A549 (cell line): ENCODE results near the gene MME. TPM values are rescaled to one million over a fixed set of nuclear protein-coding genes. Genes with fewer than 3 reads are reported as not detected.

ENCODE experiments used
- ATAC-seq, 2 experiments: fragments of 200-7000 bp in 1 of 2; fragments of >200 bp in 1 of 2; cut with Nextera tagmentation in 1 of 2; cut with Tn5 transposase in 1 of 2; 3 replicates each; pipeline versions ENCODE4 v1.8.0 to v1.9.1; 2018 to 2020; ENCODE audit warnings: mild to moderate bottlenecking in 1 of 2, moderate library complexity in 1 of 2
- CTCF ChIA-PET: fragments of 300-600 bp; sonication (Branson Sonifier 250); formaldehyde crosslinking; extraction: SDS; loops from one replicate; lab custom pipeline; 2021; ENCODE audit warnings: antibody characterized with exemption, inconsistent platforms; lab: Yijun Ruan, JAX
- POLR2A ChIA-PET: fragments of 350-600 bp; formaldehyde crosslinking; extraction: SDS; loops from one replicate; lab custom pipeline; 2021; ENCODE audit warnings: antibody characterized with exemption, inconsistent platforms; lab: Yijun Ruan, JAX
- DNase-seq, 2 experiments: peaks; one replicate each; pipeline versions ENCODE4 v3.0.0 to v3.0.0-alpha.2; 2011 to 2016; ENCODE audit warnings: low read depth in 1 of 2, low spot score in 1 of 2
- FAIRE-seq: peaks from 2 replicates; lab custom pipeline; 2011; peaks lifted over from hg19 to GRCh38; lab: Jason Lieb, UNC
- H3K27ac ChIP-seq, 2 experiments: fragments of >200 bp; sonication (Bioruptor Twin); formaldehyde crosslinking; 3 replicates each; pipeline ENCODE4 v1.5.1; 2016 to 2017
- H3K4me1 ChIP-seq: fragments of >200 bp; sonication (Bioruptor Twin); formaldehyde crosslinking; 3 replicates; pipeline ENCODE4 v1.6.1; 2016
- H3K4me2 ChIP-seq: fragments of >200 bp; sonication (Bioruptor Twin); formaldehyde crosslinking; 3 replicates; pipeline ENCODE4 v1.6.1; 2016
- H3K4me3 ChIP-seq: fragments of >200 bp; sonication (Bioruptor Twin); formaldehyde crosslinking; 3 replicates; pipeline ENCODE4 v1.5.1; 2016
- H3K9me3 ChIP-seq: fragments of >200 bp; sonication (Bioruptor Twin); formaldehyde crosslinking; 3 replicates; pipeline ENCODE4 v1.6.1; 2016
- BCL3 ChIP-seq: fragments of >200 bp; sonication (Bioruptor Twin); formaldehyde crosslinking; IDR thresholded peaks from 3 replicates; pipeline ENCODE4 v1.6.1; 2016
- ELK1 ChIP-seq: fragments of 150-350 bp; IDR thresholded peaks from 2 replicates; pipeline ENCODE4 v1.6.1; 2014; ENCODE audit warnings: low read depth, mild to moderate bottlenecking, low read length
- FOXS1 ChIP-seq: fragments of 250-450 bp; sonication (Bioruptor Pico); IDR thresholded peaks from 2 replicates; pipeline ENCODE4 v1.5.0; 2020; ENCODE audit warnings: mild to moderate bottlenecking, moderate library complexity
- HEYL ChIP-seq: fragments of 250-450 bp; sonication (Bioruptor Pico); IDR thresholded peaks from 2 replicates; pipeline ENCODE4 v1.8.0; 2021; ENCODE audit warnings: mild to moderate bottlenecking, moderate library complexity
- HOXB13 ChIP-seq: fragments of 250-450 bp; sonication (Bioruptor Pico); IDR thresholded peaks from 2 replicates; pipeline ENCODE4 v1.5.0; 2020; ENCODE audit warnings: low read depth, mild to moderate bottlenecking, moderate library complexity
- JUN ChIP-seq, 2 experiments: fragments of >200 bp; sonication (Bioruptor Twin); formaldehyde crosslinking; IDR thresholded peaks; 2 replicates in 1 of 2; 3 replicates in 1 of 2; pipeline ENCODE4 v1.6.1; 2016 to 2017
- JUNB ChIP-seq: fragments of >200 bp; sonication (Bioruptor Twin); formaldehyde crosslinking; IDR thresholded peaks from 2 replicates; pipeline ENCODE4 v1.6.1; 2016
- MAFK ChIP-seq: fragments of 450-650 bp; IDR thresholded peaks from 2 replicates; pipeline ENCODE4 v1.6.1; 2014; ENCODE audit not compliant: partially characterized antibody
- MYC ChIP-seq: IDR thresholded peaks from 2 replicates; pipeline ENCODE4 v1.6.1; 2012; ENCODE audit warnings: mild to moderate bottlenecking, inconsistent platforms, low read length, improper control_type of control experiment, borderline replicate concordance
- NFE2L2 ChIP-seq: fragments of 150-350 bp; conservative IDR thresholded peaks from 2 replicates; pipeline ENCODE4 v1.6.1; 2014; ENCODE audit warnings: low read length
- PBX3 ChIP-seq: IDR thresholded peaks from 2 replicates; pipeline ENCODE4 v1.6.1; 2012
- RNF2 ChIP-seq: fragments of 200-600 bp; sonication (generic); IDR thresholded peaks from 2 replicates; pipeline ENCODE4 v1.6.1; 2016; ENCODE audit warnings: low read depth, mild to moderate bottlenecking, antibody characterized with exemption, moderate library complexity, borderline replicate concordance
- SMC3 ChIP-seq: fragments of >200 bp; sonication (Bioruptor Twin); formaldehyde crosslinking; IDR thresholded peaks from 3 replicates; pipeline ENCODE4 v1.6.1; 2018; ENCODE audit warnings: inconsistent platforms
- TFCP2L1 ChIP-seq: fragments of 250-450 bp; sonication (Bioruptor Pico); IDR thresholded peaks from 2 replicates; pipeline ENCODE4 v1.5.0; 2021; ENCODE audit warnings: mild to moderate bottlenecking
- ZC3H11A ChIP-seq: fragments of 450-650 bp; IDR thresholded peaks from 2 replicates; pipeline ENCODE4 v1.6.1; 2014; ENCODE audit warnings: antibody characterized with exemption, mild to moderate bottlenecking
- ZNF302 ChIP-seq: fragments of 250-450 bp; sonication (Bioruptor Pico); IDR thresholded peaks from 2 replicates; pipeline ENCODE4 v1.9.0; 2021; ENCODE audit warnings: inconsistent platforms, mild to moderate bottlenecking, moderate library complexity
- ZSCAN20 ChIP-seq: fragments of 250-450 bp; sonication (Bioruptor Pico); IDR thresholded peaks from 2 replicates; pipeline ENCODE4 v1.8.0; 2022; ENCODE audit warnings: mild to moderate bottlenecking, moderate library complexity
- WGBS: methylation state at CpG from one replicate; pipeline ENCODE4 v1.1.6; 2017; ENCODE audit errors: missing lambda C conversion rate; 5-methylcytosine and 5-hydroxymethylcytosine counted together
- polyA plus RNA-seq, 4 experiments: library from polyadenylated mRNA; depleted of rRNA in 3 of 4; stranded (reverse); fragments of >200 nt; fragmentation: RNase III in 1 of 4; extraction: RNeasy Plus Mini Kit Qiagen cat#74134 plus additional on column Dnase treatment in 1 of 4; gene quantifications; 2 replicates in 3 of 4; 3 replicates in 1 of 4; pipeline ENCODE4 v1.2.3, GENCODE V29; 2011 to 2017
- TF ChIP-seq, protein P1 (sequence below): fragments of 200-600 bp; sonication (generic); IDR thresholded peaks from 2 replicates; pipeline ENCODE4 v1.6.1; 2016; ENCODE audit warnings: antibody characterized with exemption, mild to moderate bottlenecking, moderate library complexity
- TF ChIP-seq, protein P2 (sequence below): fragments of >200 bp; sonication (Bioruptor Twin); formaldehyde crosslinking; IDR thresholded peaks from 3 replicates; pipeline ENCODE4 v1.5.1; 2016

Gene MME
- polyA plus RNA-seq, 2 of the 4 experiments (the other 2 are of a cell fraction) = not detected

GRCh38 chr3:155185631-155186071, 105.5 kb downstream of the MME start:
- no peak for FAIRE-seq
- ATAC-seq = no peak
- TF ChIP-seq NFE2L2 (no peak), ZSCAN20 (CRISPR knock-in tag) (no peak), BCL3 (no peak), JUNB (no peak), ELK1 (no peak), FOXS1 (CRISPR knock-in tag) (no peak), TFCP2L1 (CRISPR knock-in tag) (no peak), SMC3 (no peak), PBX3 (no peak), ZNF302 (CRISPR knock-in tag) (no peak), HEYL (CRISPR knock-in tag) (no peak), MAFK (no peak)
- TF ChIP-seq, protein P1, sequence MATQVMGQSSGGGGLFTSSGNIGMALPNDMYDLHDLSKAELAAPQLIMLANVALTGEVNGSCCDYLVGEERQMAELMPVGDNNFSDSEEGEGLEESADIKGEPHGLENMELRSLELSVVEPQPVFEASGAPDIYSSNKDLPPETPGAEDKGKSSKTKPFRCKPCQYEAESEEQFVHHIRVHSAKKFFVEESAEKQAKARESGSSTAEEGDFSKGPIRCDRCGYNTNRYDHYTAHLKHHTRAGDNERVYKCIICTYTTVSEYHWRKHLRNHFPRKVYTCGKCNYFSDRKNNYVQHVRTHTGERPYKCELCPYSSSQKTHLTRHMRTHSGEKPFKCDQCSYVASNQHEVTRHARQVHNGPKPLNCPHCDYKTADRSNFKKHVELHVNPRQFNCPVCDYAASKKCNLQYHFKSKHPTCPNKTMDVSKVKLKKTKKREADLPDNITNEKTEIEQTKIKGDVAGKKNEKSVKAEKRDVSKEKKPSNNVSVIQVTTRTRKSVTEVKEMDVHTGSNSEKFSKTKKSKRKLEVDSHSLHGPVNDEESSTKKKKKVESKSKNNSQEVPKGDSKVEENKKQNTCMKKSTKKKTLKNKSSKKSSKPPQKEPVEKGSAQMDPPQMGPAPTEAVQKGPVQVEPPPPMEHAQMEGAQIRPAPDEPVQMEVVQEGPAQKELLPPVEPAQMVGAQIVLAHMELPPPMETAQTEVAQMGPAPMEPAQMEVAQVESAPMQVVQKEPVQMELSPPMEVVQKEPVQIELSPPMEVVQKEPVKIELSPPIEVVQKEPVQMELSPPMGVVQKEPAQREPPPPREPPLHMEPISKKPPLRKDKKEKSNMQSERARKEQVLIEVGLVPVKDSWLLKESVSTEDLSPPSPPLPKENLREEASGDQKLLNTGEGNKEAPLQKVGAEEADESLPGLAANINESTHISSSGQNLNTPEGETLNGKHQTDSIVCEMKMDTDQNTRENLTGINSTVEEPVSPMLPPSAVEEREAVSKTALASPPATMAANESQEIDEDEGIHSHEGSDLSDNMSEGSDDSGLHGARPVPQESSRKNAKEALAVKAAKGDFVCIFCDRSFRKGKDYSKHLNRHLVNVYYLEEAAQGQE = no peak
- TF ChIP-seq, protein P2, sequence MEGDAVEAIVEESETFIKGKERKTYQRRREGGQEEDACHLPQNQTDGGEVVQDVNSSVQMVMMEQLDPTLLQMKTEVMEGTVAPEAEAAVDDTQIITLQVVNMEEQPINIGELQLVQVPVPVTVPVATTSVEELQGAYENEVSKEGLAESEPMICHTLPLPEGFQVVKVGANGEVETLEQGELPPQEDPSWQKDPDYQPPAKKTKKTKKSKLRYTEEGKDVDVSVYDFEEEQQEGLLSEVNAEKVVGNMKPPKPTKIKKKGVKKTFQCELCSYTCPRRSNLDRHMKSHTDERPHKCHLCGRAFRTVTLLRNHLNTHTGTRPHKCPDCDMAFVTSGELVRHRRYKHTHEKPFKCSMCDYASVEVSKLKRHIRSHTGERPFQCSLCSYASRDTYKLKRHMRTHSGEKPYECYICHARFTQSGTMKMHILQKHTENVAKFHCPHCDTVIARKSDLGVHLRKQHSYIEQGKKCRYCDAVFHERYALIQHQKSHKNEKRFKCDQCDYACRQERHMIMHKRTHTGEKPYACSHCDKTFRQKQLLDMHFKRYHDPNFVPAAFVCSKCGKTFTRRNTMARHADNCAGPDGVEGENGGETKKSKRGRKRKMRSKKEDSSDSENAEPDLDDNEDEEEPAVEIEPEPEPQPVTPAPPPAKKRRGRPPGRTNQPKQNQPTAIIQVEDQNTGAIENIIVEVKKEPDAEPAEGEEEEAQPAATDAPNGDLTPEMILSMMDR = no peak
- CTCF ChIA-PET = no interaction called here
- Histone ChIP-seq H3K4me1 (no peaks in the 10 kb centered on the region), H3K9me3 (no peaks in the 10 kb centered on the region), H3K4me2 (no peak overlapping the region), H3K4me3 (no peak overlapping the region), H3K27ac (no peak overlapping the region)
- no peak for DNase-seq
- 63% methylated on average over 2 of the region's 2 CpGs for WGBS
- POLR2A ChIA-PET = no interaction called here

DNA sequence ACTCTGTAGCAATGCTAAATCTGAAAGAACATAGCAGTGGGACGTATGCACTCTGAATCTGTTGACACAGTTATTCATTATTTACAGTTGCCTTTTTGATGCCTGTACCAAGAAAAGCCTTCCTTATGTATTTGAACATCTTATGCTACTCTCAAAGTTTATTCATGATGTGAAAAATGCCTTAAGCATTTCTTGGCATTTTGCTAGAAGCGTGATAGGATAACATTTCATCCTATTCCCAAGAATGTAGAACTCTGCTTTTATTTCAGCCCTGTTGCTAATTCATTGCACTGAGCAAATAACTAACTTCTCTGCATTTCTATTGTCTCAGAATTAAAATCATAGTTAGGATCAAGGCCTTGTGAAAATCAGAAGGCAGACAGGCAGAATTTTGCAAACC, 107.9 kb downstream of the MME start:
- 12% methylated on average over 2 of the region's 2 CpGs for WGBS
- no peak for ATAC-seq

More for the DNA sequence above, 107.9 kb downstream of the MME start:
- DNase-seq = no peak
- Histone ChIP-seq H3K4me3 (no peak overlapping the region), H3K4me1 (no peaks in the 10 kb centered on the region), H3K27ac (no peak overlapping the region), H3K9me3 (no peaks in the 10 kb centered on the region), H3K4me2 (no peak overlapping the region)
- peak; percentile 18 for FAIRE-seq
- ChIA-PET CTCF (no interaction called here), POLR2A (no interaction called here)
- TF ChIP-seq NFE2L2 = no peak
- no peak for TF ChIP-seq HOXB13 (CRISPR knock-in tag)
- no peak for TF ChIP-seq MYC
- no peak for TF ChIP-seq SMC3
- no peak for TF ChIP-seq JUN (IDR thresholded peaks at IDR 0.05)
- no peak for TF ChIP-seq ZNF302 (CRISPR knock-in tag)
- TF ChIP-seq ZC3H11A = no peak
- no peak for TF ChIP-seq RNF2
- TF ChIP-seq FOXS1 (CRISPR knock-in tag) = no peak
